PC-9 (cell line): ENCODE data around the gene NFS1. TPM values are rescaled to one million over a fixed set of nuclear protein-coding genes. Genes with fewer than 3 reads are reported as not detected.

Experiments used
- BruUV-seq: library from RNA; stranded (reverse); fragments of 400-500 nt; replicated peaks from 2 replicates; lab custom pipeline; 2021; lab: Mats Ljungman, UMichigan
- CTCF ChIA-PET: fragments of 300-600 bp; sonication (Branson Sonifier 250); formaldehyde crosslinking; loops from one replicate; lab custom pipeline; 2022; ENCODE audit warnings: antibody characterized with exemption; lab: Charles Lee
- POLR2A ChIA-PET: fragments of 300-600 bp; sonication (Branson Sonifier 250); formaldehyde crosslinking; loops from one replicate; lab custom pipeline; 2022; ENCODE audit warnings: antibody characterized with exemption; ENCODE audit not compliant: unreplicated experiment; lab: Charles Lee
- DNase-seq, 2 experiments: peaks; one replicate each; pipeline versions ENCODE4 v3.0.0 to v3.0.0-alpha.2; 2015 to 2022; ENCODE audit warnings: mixed read lengths in 1 of 2
- H2AFZ ChIP-seq: fragments of 200-600 bp; sonication (generic); 2 replicates; pipeline ENCODE4 v1.8.1; 2017; ENCODE audit warnings: antibody characterized with exemption
- H3F3A ChIP-seq: fragments of 200-600 bp; sonication (generic); 2 replicates; pipeline ENCODE4 v1.8.1; 2017; ENCODE audit warnings: antibody characterized with exemption, mild to moderate bottlenecking, low read depth; ENCODE audit not compliant: insufficient read depth
- H3K27ac ChIP-seq: fragments of 200-600 bp; sonication (generic); 2 replicates; pipeline ENCODE4 v1.6.1; 2016; ENCODE audit warnings: mixed run types
- H3K27me3 ChIP-seq: fragments of 200-600 bp; sonication (generic); 2 replicates; pipeline ENCODE4 v1.6.1; 2016; ENCODE audit warnings: low read depth, mixed run types; ENCODE audit not compliant: insufficient read depth
- H3K36me3 ChIP-seq: fragments of 200-600 bp; sonication (generic); 2 replicates; pipeline ENCODE4 v1.6.1; 2016; ENCODE audit warnings: low read depth, mixed run types
- H3K4me1 ChIP-seq: fragments of 200-600 bp; sonication (generic); replicated peaks from 2 replicates; pipeline ENCODE4 v1.6.1; 2016; ENCODE audit warnings: mixed run types; ENCODE audit not compliant: insufficient read depth
- H3K4me2 ChIP-seq: fragments of 200-600 bp; sonication (generic); 2 replicates; pipeline ENCODE4 v1.6.1; 2017; ENCODE audit warnings: mixed run types
- H3K4me3 ChIP-seq: fragments of 200-600 bp; sonication (generic); 2 replicates; pipeline ENCODE4 v1.6.1; 2016; ENCODE audit warnings: mixed run types
- H3K79me2 ChIP-seq: fragments of 200-600 bp; sonication (generic); 2 replicates; pipeline ENCODE4 v1.6.1; 2017; ENCODE audit warnings: low read depth, mixed run types
- H3K9me2 ChIP-seq: fragments of 200-600 bp; sonication (generic); 2 replicates; pipeline ENCODE4 v1.8.1; 2017; ENCODE audit warnings: mild to moderate bottlenecking; ENCODE audit not compliant: insufficient read depth
- H3K9me3 ChIP-seq: fragments of 200-600 bp; sonication (generic); 2 replicates; pipeline ENCODE4 v1.8.1; 2016; ENCODE audit warnings: low read depth; ENCODE audit not compliant: insufficient read depth
- H4K20me1 ChIP-seq: fragments of 200-600 bp; sonication (generic); 2 replicates; pipeline ENCODE4 v1.8.1; 2017; ENCODE audit not compliant: insufficient read depth
- CTCF ChIP-seq: fragments of 200-600 bp; sonication (generic); conservative IDR thresholded peaks from 2 replicates; pipeline ENCODE4 v1.6.1; 2017; ENCODE audit warnings: mixed run types, antibody characterized with exemption, mild to moderate bottlenecking, moderate library complexity
- EZH2 ChIP-seq: fragments of 200-600 bp; sonication (generic); IDR thresholded peaks from 2 replicates; pipeline ENCODE4 v1.8.0; 2017; ENCODE audit warnings: antibody characterized with exemption, low read depth
- intact Hi-C: fragments of 100-400 bp; cut with micrococcal nuclease; formaldehyde crosslinking; loops from one replicate; pipeline ENCODE4 v1.10.0; 2022; ENCODE audit not compliant: unreplicated experiment
- total RNA-seq: library from RNA; stranded (reverse); gene quantifications from 2 replicates; pipeline ENCODE4 v1.2.3, GENCODE V29; 2021

The NFS1 gene
- total RNA-seq, 1 experiment from 2014 or later = 65.0 TPM

GRCh38 chr20:35626386-35627001 lies 72.7 kb downstream of the NFS1 start:
- DNase-seq = no peak
- TF ChIP-seq CTCF (no peak), EZH2 (no peak)
- TSS peak; percentile 14 for BruUV-seq
- H3K4me2 ChIP-seq = no peak overlapping the region
- H3K36me3 ChIP-seq = peaks cover 18% of the 10 kb centered on the region; the same call in 1 of the 2 replicates
- no peak overlapping the region for H3K27ac ChIP-seq
- no peak overlapping the region for H2AFZ ChIP-seq
- peaks cover 9% of the 10 kb centered on the region; the same call in 1 of the 2 replicates for H4K20me1 ChIP-seq
- peaks cover 28% of the 10 kb centered on the region for H3F3A ChIP-seq
- POLR2A ChIA-PET = no interaction called here
- no peaks in the 10 kb centered on the region for H3K9me2 ChIP-seq
- H3K27me3 ChIP-seq = no peaks in the 10 kb centered on the region
- H3K4me1 ChIP-seq = no peaks in the 10 kb centered on the region
- intact Hi-C loops = no loop called here
- CTCF ChIA-PET = no interaction called here
- no peaks in the 10 kb centered on the region for H3K9me3 ChIP-seq
- no peak overlapping the region for H3K4me3 ChIP-seq
- H3K79me2 ChIP-seq = no peaks in the 10 kb centered on the region

GRCh38 chr20:35625584-35626385 lies 73.4 kb downstream of the NFS1 start:
- DNase-seq = no peak
- peaks cover 9% of the 10 kb centered on the region; the same call in 1 of the 2 replicates for H4K20me1 ChIP-seq
- peaks cover 35% of the 10 kb centered on the region for H3F3A ChIP-seq
- no peaks in the 10 kb centered on the region for H3K9me2 ChIP-seq
- BruUV-seq = no TSS peak
- no peaks in the 10 kb centered on the region for H3K27me3 ChIP-seq
- ChIA-PET CTCF (no interaction called here), POLR2A (interaction anchor here (0.6 to 0.7 kb wide), 2 partner anchors 941 to 1311 kb away, joined by 8 to 9 read pairs; no protein-coding TSS in a partner anchor)
- TF ChIP-seq EZH2 (no peak), CTCF (no peak)
- intact Hi-C loops = no loop called here
- H3K4me1 ChIP-seq = no peaks in the 10 kb centered on the region
- no peak overlapping the region for H3K4me3 ChIP-seq
- H3K36me3 ChIP-seq = peaks cover 18% of the 10 kb centered on the region; the same call in 1 of the 2 replicates
- H3K4me2 ChIP-seq = no peak overlapping the region
- H3K9me3 ChIP-seq = no peaks in the 10 kb centered on the region
- no peak overlapping the region for H3K27ac ChIP-seq
- H2AFZ ChIP-seq = no peak overlapping the region
- no peaks in the 10 kb centered on the region for H3K79me2 ChIP-seq

GRCh38 chr20:35621560-35621946 lies 77.6 kb downstream of the NFS1 start:
- no peak overlapping the region for H3K4me3 ChIP-seq
- no peaks in the 10 kb centered on the region for H3K27me3 ChIP-seq
- intact Hi-C loops = no loop called here
- POLR2A ChIA-PET = interaction anchor here (0.6 kb wide), 1 partner anchor 103 kb away, joined by 3 read pairs; no protein-coding TSS in a partner anchor
- TF ChIP-seq CTCF (peak; percentile 26; the same call in 1 of the 2 replicates), EZH2 (no peak)
- peaks cover 56% of the 10 kb centered on the region for H3F3A ChIP-seq
- H3K4me1 ChIP-seq = peaks cover 17% of the 10 kb centered on the region
- H3K9me3 ChIP-seq = no peaks in the 10 kb centered on the region
- no TSS peak for BruUV-seq
- H3K27ac ChIP-seq = no peak overlapping the region
- no peak for DNase-seq
- peaks cover 12% of the 10 kb centered on the region; the same call in 1 of the 2 replicates for H3K36me3 ChIP-seq
- H3K9me2 ChIP-seq = no peaks in the 10 kb centered on the region
- no peaks in the 10 kb centered on the region for H4K20me1 ChIP-seq
- no peak overlapping the region for H2AFZ ChIP-seq
- H3K4me2 ChIP-seq = no peak overlapping the region
- H3K79me2 ChIP-seq = peaks cover 11% of the 10 kb centered on the region
- CTCF ChIA-PET = interaction anchor here (0.6 kb wide), 1 partner anchor 111 kb away, joined by 3 read pairs; no protein-coding TSS in a partner anchor
